GM19238 (cell line): Measurements from ENCODE around the gene CCNB2.
A peak's percentile ranks its signal among the peaks of the same experiment; 100 is the strongest.
"Not testable (repeated sequence)": the region's sequence is repeated elsewhere in the genome, so short reads cannot be mapped to it uniquely, and the experiment has no call there.

Experiments
- DNase-seq: peaks from one replicate; pipeline ENCODE4 v3.0.0; 2011; ENCODE audit warnings: low spot score; ENCODE audit not compliant: insufficient read length

CCNB2 gene

DNA sequence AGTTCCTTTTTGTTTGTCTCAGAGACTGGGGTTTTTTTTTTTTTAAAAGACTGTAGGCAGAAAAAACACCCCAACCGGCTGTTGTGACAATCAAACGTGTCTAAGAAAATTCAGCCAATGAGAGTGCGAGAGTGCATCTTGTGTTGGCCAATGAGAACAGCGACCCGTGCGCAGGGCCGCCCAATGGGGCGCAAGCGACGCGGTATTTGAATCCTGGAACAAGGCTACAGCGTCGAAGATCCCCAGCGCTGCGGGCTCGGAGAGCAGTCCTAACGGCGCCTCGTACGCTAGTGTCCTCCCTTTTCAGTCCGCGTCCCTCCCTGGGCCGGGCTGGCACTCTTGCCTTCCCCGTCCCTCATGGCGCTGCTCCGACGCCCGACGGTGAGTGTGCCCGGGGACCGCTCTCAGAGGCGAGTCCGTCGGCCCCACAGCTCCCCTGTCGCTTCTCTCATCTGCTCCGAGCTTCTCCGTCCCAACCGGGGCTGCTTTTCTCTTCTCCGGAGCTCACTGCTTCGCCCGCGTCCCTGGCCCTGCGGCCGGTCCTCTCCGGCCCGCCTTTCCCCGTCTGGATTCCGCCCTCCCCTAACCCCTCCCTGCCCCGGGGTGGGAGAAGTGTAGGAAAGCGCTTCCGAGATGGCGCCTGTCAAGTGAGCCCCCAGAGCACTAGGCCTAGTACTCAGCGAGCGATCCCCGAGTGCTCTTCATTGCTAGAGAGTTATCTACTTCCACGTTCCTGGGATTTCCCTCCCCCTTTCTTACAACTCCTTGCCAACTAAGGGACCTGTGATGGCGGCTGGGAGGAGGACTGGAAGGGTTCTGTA, at the start of gene CCNB2:
Gene CCNB2, plus strand, starts transcription at position 235 of the 821 bp plus-strand sequence. Its CDS starts 123 bp downstream, at position 358.
- peak; percentile 89 for DNase-seq

GRCh38 chr15:59059076-59059597, 45.8 kb upstream of the CCNB2 start:
- DNase-seq: no peak

- DNase-seq: no peak
These were observed 44.6 kb upstream of the CCNB2 start for GRCh38 chr15:59060348-59060747.

DNA sequence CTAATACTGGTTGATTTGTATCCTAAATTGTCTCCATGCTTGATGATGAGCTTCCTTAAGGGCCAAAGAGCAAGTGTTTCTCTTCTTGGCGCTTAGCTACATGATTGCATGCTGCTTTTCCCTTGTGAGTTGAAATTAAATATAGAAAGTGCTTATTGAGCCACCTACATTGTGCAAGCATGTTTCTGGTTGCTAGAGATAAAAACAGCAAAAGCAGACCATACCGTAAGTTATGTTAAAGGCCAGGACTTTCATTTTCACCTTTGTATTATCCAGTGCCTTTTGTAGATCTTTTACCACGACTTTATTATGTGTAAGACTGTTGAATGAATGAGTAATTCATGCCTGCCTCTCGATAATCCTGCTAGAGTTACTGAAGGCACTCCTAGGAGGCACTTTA, 41.9 kb upstream of the CCNB2 start:
- no peak for DNase-seq

DNA sequence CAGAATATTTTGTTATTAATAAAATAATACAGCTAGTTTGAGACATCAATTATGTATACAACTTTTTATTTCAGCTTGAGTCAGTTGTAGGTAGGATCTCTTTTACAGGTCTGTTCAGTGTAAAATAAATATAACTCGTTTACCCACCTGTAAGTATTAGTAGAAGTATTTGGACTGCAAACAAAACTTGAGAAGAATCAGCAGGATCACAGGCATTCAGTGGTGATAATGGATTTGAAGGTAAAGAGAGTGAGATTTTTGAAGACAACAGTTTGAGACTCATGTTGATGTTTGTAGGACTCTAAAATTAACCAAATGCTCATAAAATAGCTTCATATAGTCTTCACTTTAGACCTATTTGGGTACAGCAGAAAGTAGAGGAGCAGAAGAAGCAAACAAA, 35.5 kb upstream of the CCNB2 start:
- DNase-seq: no peak

GRCh38 chr15:59074607-59075006, 30.3 kb upstream of the CCNB2 start:
- no peak for DNase-seq

DNA sequence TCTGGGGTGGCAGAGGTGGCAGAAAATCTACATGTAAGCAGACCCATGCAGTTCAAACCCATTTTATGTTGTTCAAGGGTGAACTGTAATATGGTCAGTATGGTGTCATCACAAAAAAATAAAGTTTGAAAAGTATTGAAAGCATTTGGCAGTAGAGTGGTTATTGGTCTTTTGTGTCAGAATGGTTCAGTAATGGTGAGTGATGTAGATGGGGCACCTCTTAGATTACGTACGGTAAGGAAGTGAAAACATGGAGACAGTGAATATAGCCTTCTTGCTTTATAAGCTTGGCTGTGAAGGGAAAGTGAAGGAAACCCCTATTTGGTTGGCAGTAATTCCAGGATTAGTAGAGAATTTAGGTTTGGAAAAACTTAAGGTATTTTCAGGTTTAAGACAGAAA, 17.2 kb upstream of the CCNB2 start:
- no peak for DNase-seq

DNA sequence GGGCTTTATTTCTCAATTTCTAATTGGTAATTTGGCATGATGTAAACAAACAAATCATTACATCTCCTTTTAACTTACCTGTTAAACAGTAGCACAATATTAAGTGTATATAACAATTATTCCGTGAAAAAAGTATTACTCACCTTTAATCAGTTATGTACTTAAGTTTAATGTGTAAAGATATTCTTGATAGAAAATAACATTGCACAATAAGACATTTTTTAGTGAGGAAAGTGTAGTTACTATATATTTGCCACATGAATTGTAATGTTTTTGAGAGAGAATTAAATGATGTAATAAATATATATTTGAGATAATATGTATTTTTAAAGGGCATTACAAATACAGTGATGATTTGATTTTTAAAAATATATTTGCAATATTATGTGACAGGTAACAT, 10.9 kb upstream of the CCNB2 start:
- DNase-seq: no peak

- no peak for DNase-seq
These were observed 8.5 kb upstream of the CCNB2 start for GRCh38 chr15:59096429-59096828.

DNA sequence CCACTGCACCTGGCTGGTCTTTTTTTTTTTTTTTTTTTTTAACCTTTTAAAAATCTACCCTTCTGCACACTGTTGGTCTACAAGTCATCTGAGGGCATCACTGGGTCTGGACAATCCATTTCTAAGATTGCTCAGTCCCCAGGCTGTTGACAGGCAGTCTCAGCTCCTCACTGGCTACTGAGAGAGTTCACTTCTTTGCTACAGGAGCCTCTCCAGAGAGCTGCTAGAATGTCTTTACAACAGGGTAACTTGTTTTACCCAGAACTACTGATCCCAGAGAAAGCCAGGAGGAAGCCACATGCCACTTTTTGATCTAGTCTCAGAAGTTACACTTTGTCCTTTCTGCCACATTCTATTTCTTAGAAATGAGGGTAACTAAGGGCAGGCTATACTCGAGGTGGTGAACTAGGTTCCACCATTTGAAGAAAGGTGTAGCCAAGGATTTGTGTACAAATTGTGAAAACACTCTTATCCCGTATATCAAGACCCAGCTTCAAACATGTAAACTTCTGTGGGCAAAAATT, 5.7 kb upstream of the CCNB2 start:
- DNase-seq: no peak

DNA sequence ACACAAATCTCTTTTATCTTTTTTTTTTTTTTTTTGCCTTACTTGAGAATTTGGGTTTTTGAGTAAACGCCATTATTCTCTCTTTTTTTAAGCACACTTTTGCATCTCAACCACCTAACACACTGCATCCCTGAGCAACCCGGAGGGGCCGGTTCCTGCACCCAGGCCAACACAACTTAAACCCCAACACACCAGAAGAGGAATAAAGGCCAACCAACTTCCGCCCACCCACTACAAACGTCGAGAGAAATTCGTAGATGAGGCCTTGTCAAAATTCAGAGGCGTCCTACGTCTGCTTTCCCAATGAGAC, 389 bp upstream of the CCNB2 start:
- DNase-seq: no peak

- no peak for DNase-seq
These were observed 908 bp downstream of the CCNB2 start for GRCh38 chr15:59105854-59106253.

DNA sequence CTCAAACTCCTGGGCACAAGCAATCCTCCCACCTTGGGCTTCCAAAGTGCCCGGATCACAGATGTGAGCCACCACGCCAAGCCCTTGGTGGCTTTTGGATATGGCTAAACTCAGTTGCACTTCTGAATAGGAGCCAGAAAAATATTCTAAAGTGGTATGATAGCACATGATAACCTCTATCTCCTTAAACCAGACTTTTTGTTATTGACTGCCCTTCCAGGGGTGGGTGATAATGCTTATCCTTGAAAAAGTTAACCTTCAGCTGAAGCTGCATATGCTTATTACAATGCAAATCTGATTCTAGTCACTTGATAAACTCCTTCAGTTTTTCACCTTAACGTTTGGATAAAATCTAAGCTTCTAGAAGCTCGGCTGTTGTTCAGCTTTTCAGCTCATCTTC, 6.3 kb downstream of the CCNB2 start:
- DNase-seq: no peak

- DNase-seq: no peak
These were observed 10.1 kb downstream of the CCNB2 start for GRCh38 chr15:59115047-59115446.

DNA sequence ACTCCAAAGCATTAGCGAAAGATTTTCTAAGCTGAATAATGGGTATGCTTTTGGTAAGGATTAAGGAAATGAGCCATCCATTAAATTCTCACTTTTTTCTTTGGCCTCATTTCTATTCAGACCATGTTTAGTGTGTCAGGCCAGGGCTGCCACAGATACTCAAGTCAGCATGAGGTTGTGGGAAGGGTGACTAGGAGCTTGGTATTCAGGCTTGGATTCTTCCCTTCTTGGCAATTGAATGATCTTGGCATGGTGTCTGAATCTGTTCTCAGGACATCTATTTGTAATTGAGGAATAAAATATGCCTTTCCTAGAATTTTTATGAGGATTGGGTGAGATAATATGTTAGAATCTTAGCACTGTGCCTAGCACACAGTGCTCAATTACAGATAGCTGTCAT, 11.2 kb downstream of the CCNB2 start:
- DNase-seq: no peak

GRCh38 chr15:59116771-59117170, 11.8 kb downstream of the CCNB2 start:
- no peak for DNase-seq

GRCh38 chr15:59119625-59120024, 14.7 kb downstream of the CCNB2 start:
- DNase-seq: no peak

- DNase-seq: no peak
These were observed 16.0 kb downstream of the CCNB2 start for GRCh38 chr15:59120937-59121336.

- DNase-seq: no peak
These were observed 19.3 kb downstream of the CCNB2 start for GRCh38 chr15:59124261-59124660.

- DNase-seq: not testable (repeated sequence)
These were observed 20.7 kb downstream of the CCNB2 start for GRCh38 chr15:59125683-59126082.

DNA sequence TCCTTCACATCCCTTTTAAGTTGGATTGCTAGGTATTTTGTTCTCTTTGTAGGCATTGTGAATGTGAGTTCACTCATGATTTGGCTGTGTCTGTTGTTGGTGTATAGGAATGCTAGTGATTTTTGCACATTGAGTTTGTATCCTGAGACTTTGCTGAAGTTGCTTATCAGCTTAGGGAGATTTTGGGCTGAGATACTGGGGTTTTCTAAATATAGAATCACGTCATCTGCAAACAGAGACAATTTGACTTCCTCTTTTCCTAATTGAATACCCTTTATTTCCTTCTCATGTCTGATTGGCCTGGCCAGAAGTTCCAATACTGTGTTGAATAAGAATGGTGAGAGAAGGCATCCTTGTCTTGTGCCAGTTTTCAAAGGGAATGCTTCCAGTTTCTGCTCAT, 22.3 kb downstream of the CCNB2 start:
- DNase-seq: not testable (repeated sequence)

DNA sequence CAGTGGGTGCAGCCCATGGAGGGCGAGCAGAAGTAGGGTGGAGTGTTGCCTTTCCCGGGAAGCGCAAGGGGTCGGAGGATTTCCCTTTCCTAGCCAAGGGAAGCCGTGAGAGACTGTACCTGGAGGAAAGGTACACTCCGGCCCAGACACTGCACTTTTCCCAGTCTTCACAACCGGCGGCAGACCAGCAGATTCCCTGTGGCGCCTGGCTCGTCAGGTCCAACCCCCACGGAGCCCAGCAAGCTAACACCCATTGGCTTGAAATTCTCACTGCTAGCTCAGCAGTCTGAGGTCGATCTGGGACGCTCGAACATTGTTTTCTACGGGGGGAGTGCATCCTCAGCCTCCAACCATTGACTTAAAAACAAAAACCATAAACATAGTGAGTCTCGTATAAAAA, 26.5 kb downstream of the CCNB2 start:
- DNase-seq: no peak

GRCh38 chr15:59131969-59132562, 27.1 kb downstream of the CCNB2 start:
- DNase-seq: no peak
